ENCODE measurements around the gene IFT81. TPM values are rescaled to one million over a fixed set of nuclear protein-coding genes. Genes with fewer than 3 reads are reported as not detected.

The IFT81 gene
- total and polyA plus RNA-seq, 2 donors (not counting 3 experiments of a cell fraction or from before 2014, with no cell fraction given) = 2.4 to 9.8 TPM

DNA sequence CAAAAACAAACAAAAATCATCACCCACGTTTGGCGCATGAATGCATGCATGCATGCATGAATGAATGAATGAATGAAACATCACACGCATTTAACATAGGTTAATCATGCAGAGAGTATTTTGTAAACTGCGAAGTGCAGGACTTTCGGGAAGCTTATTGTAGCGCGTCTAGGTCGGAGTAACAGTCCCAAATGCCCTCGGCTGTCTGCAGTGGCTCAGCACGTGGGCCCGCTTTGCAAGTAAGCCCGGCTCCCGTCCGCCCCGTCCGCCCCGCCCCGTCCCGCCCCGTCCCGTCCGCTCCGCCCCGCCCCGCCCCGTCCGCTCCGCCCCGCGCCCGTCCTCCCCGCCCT, 263 bp upstream of the IFT81 start:
- Histone ChIP-seq H3K27me3 (ENCODE audit: control insufficient read depth in 2 of 2, insufficient read depth in 2 of 2, low read length in 2 of 2) (peaks cover 3 to 4% of the 10 kb centered on the region in 2 experiments), H2AFZ (ENCODE audit: low read depth, low read length) (peak overlapping the region; percentile 25), H3K9me1 (replicated peaks; ENCODE audit: control insufficient read depth, extremely low read depth, insufficient read depth, low read length) (no peaks in the 10 kb centered on the region), H3K79me2 (ENCODE audit: control insufficient read depth, insufficient read depth, low read length) (no peaks in the 10 kb centered on the region), H3K4me3 (replicated peaks in 1 of 3; ENCODE audit: insufficient read depth in 1 of 3, low read depth in 1 of 3, low read length in 3 of 3) (no peak overlapping the region), H3K4me2 (ENCODE audit: insufficient read depth, low read length) (no peak overlapping the region), H3K27ac (ENCODE audit: insufficient read depth, low read depth, low read length) (no peak overlapping the region), H3K9ac (replicated peaks; ENCODE audit: extremely low read depth, insufficient read depth, low read length) (no peak overlapping the region), H3K36me3 (ENCODE audit: control insufficient read depth in 2 of 2, extremely low read depth in 1 of 2, insufficient read depth in 2 of 2, low read length in 2 of 2) (no peaks in the 10 kb centered on the region), H3K9me3 (replicated peaks; ENCODE audit: control insufficient read depth, insufficient read depth, low read length) (no peaks in the 10 kb centered on the region), H3K4me1 (ENCODE audit: control insufficient read depth, extremely low read depth, insufficient read depth, low read length) (no peaks in the 10 kb centered on the region), H4K20me1 (replicated peaks; ENCODE audit: control insufficient read depth, extremely low read depth, insufficient read depth, low read length) (no peaks in the 10 kb centered on the region)
- intact Hi-C loops (cut with micrococcal nuclease) = loop anchor here (1.0 to 5.0 kb wide), 3 partner anchors 73 to 158 kb away; partner anchors contain the start of gene ATP2A2
- TF ChIP-seq, protein P1, sequence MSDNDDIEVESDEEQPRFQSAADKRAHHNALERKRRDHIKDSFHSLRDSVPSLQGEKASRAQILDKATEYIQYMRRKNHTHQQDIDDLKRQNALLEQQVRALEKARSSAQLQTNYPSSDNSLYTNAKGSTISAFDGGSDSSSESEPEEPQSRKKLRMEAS (IDR thresholded peaks at IDR 0.05; ENCODE audit: insufficient read depth, insufficient read length) = peak; percentile 73
- no peak for TF ChIP-seq FOS (IDR thresholded peaks at IDR 0.05; ENCODE audit: borderline replicate concordance, insufficient read depth, low read length)
- FAIRE-seq (no peak), DNase-seq (ENCODE audit: low read depth, low spot score) (no peak)
- CTCF ChIA-PET = interaction anchor here (0.7 to 1.6 kb wide), 6 partner anchors 10 to 308 kb away, joined by 3 to 9 read pairs (median 4); no protein-coding TSS in a partner anchor
- dilution Hi-C loops (cut with MboI; ENCODE audit: extremely low pct_ligation_motif_present, low sequenced_read_pairs) = no loop called here
- BruUV-seq (replicated peaks) = no TSS peak
- POLR2A ChIA-PET = interaction anchor here (0.6 to 1.0 kb wide), 4 partner anchors 100 to 292 kb away, joined by 3 to 6 read pairs (median 4); no protein-coding TSS in a partner anchor

DNA sequence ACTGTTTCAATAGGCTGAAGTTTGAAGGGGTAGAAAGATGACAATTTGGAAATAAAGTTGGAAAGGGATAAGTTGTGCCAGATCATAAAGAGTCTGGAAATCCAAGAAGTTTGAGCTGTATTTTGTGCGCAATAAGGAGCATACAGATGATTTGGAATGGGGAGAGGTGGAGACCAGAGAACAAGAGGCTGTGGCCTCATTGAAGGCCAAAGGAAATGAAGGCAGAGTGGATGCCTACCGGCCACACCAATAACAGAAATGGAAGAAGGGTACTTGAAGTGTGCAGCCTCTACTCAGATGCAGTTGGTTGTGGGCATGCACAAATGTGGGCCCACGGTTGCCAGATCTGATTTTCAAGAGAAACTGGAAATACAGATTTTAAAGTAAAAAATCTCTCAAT, 2.4 kb downstream of the IFT81 start:
- Histone ChIP-seq H3K9me1 (replicated peaks; ENCODE audit: control insufficient read depth, extremely low read depth, insufficient read depth, low read length) (no peaks in the 10 kb centered on the region), H3K27me3 (ENCODE audit: control insufficient read depth in 2 of 2, insufficient read depth in 2 of 2, low read length in 2 of 2) (peaks cover 0 to 4% of the 10 kb centered on the region in 2 experiments), H3K4me3 (replicated peaks in 1 of 3; ENCODE audit: insufficient read depth in 1 of 3, low read depth in 1 of 3, low read length in 3 of 3) (no peak overlapping the region), H2AFZ (ENCODE audit: low read depth, low read length) (no peak overlapping the region), H3K27ac (ENCODE audit: insufficient read depth, low read depth, low read length) (no peak overlapping the region), H3K4me2 (ENCODE audit: insufficient read depth, low read length) (no peak overlapping the region), H3K79me2 (ENCODE audit: control insufficient read depth, insufficient read depth, low read length) (no peaks in the 10 kb centered on the region), H4K20me1 (replicated peaks; ENCODE audit: control insufficient read depth, extremely low read depth, insufficient read depth, low read length) (no peaks in the 10 kb centered on the region), H3K4me1 (ENCODE audit: control insufficient read depth, extremely low read depth, insufficient read depth, low read length) (no peaks in the 10 kb centered on the region), H3K9ac (replicated peaks; ENCODE audit: extremely low read depth, insufficient read depth, low read length) (no peak overlapping the region), H3K9me3 (replicated peaks; ENCODE audit: control insufficient read depth, insufficient read depth, low read length) (no peaks in the 10 kb centered on the region), H3K36me3 (ENCODE audit: control insufficient read depth in 2 of 2, extremely low read depth in 1 of 2, insufficient read depth in 2 of 2, low read length in 2 of 2) (no peaks in the 10 kb centered on the region)
- no TSS peak for BruUV-seq (replicated peaks)
- intact Hi-C loops (cut with micrococcal nuclease) = no loop called here
- TF ChIP-seq JUN (IDR thresholded peaks at IDR 0.05; ENCODE audit: borderline replicate concordance, insufficient read depth, insufficient read length, low read depth) (no peak), GATA2 (IDR thresholded peaks at IDR 0.05; ENCODE audit: insufficient read depth, insufficient read length, low read depth, low read length) (no peak), POLR2A (IDR thresholded peaks at IDR 0.05; ENCODE audit: low read depth, low read length) (no peak), MYC (IDR thresholded peaks at IDR 0.05; ENCODE audit: low read depth, low read length) (no peak), FOS (IDR thresholded peaks at IDR 0.05; ENCODE audit: borderline replicate concordance, insufficient read depth, low read length) (no peak), POLR2AphosphoS5 (IDR thresholded peaks at IDR 0.05; ENCODE audit: insufficient read depth, low read depth, low read length) (no peak), EZH2 (IDR thresholded peaks at IDR 0.05; ENCODE audit: borderline replicate concordance, low read depth, low read length, severe bottlenecking) (no peak)
- TF ChIP-seq, protein P2, sequence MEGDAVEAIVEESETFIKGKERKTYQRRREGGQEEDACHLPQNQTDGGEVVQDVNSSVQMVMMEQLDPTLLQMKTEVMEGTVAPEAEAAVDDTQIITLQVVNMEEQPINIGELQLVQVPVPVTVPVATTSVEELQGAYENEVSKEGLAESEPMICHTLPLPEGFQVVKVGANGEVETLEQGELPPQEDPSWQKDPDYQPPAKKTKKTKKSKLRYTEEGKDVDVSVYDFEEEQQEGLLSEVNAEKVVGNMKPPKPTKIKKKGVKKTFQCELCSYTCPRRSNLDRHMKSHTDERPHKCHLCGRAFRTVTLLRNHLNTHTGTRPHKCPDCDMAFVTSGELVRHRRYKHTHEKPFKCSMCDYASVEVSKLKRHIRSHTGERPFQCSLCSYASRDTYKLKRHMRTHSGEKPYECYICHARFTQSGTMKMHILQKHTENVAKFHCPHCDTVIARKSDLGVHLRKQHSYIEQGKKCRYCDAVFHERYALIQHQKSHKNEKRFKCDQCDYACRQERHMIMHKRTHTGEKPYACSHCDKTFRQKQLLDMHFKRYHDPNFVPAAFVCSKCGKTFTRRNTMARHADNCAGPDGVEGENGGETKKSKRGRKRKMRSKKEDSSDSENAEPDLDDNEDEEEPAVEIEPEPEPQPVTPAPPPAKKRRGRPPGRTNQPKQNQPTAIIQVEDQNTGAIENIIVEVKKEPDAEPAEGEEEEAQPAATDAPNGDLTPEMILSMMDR (IDR thresholded peaks at IDR 0.05; ENCODE audit: extremely low read depth in 1 of 2, insufficient read depth in 1 of 2, low read depth in 1 of 2, low read length in 2 of 2) = no peak
- TF ChIP-seq, protein P1 (IDR thresholded peaks at IDR 0.05; ENCODE audit: insufficient read depth, insufficient read length) = no peak
- CTCF ChIA-PET = no interaction called here
- POLR2A ChIA-PET = no interaction called here
- dilution Hi-C loops (cut with MboI; ENCODE audit: extremely low pct_ligation_motif_present, low sequenced_read_pairs) = no loop called here
- FAIRE-seq = no peak
- no peak for DNase-seq (ENCODE audit: low read depth, low spot score)

Data from endothelial cell of umbilical vein (primary cell).